Activated CD4-positive, alpha-beta T cell treated with anti-CD3 and anti-CD28 coated beads, Interleukin-2, amount 50 U/mL, for 4 hours (primary cell): Measurements from ENCODE around the gene CLSTN1.
A peak's percentile ranks its signal among the peaks of the same experiment; 100 is the strongest.
"Not testable (repeated sequence)": the region's sequence is repeated elsewhere in the genome, so short reads cannot be mapped to it uniquely, and the experiment has no call there.

Experiments
- DNase-seq, 2 experiments: peaks; one replicate each; pipeline ENCODE4 v3.0.0-alpha.2; 2020

CLSTN1 gene

GRCh38 chr1:9794081-9794480 lies 29.7 kb downstream of the CLSTN1 start:
- DNase-seq: no peak

GRCh38 chr1:9793291-9793690 lies 30.5 kb downstream of the CLSTN1 start:
- no peak for DNase-seq

GRCh38 chr1:9792156-9793042 lies 31.4 kb downstream of the CLSTN1 start:
- no peak for DNase-seq

- not testable (repeated sequence) for DNase-seq
Observed at GRCh38 chr1:9789700-9790099, 34.1 kb downstream of the CLSTN1 start.

GRCh38 chr1:9787702-9788101 lies 36.1 kb downstream of the CLSTN1 start:
- peak; percentile 30 to 32 for DNase-seq

- DNase-seq: no peak
Observed at GRCh38 chr1:9785406-9785805, 38.4 kb downstream of the CLSTN1 start.

GRCh38 chr1:9784508-9785133 lies 39.1 kb downstream of the CLSTN1 start:
- peak; percentile 62 to 68 for DNase-seq

- no peak for DNase-seq
Observed at GRCh38 chr1:9782897-9783296, 40.9 kb downstream of the CLSTN1 start.

- no peak for DNase-seq
Observed at GRCh38 chr1:9782116-9782751, 41.5 kb downstream of the CLSTN1 start.

- no peak for DNase-seq
Observed at GRCh38 chr1:9780554-9781110, 43.1 kb downstream of the CLSTN1 start.

- DNase-seq: no peak
Observed at GRCh38 chr1:9778905-9779304, 44.9 kb downstream of the CLSTN1 start.

GRCh38 chr1:9776685-9777084 lies 47.1 kb downstream of the CLSTN1 start:
- no peak for DNase-seq

- no peak for DNase-seq
Observed at GRCh38 chr1:9774712-9775679, 48.8 kb downstream of the CLSTN1 start.

- DNase-seq: no peak
Observed at GRCh38 chr1:9770298-9770697, 53.5 kb downstream of the CLSTN1 start.

- no peak for DNase-seq
Observed at GRCh38 chr1:9768983-9769382, 54.8 kb downstream of the CLSTN1 start.

- no peak for DNase-seq
Observed at GRCh38 chr1:9767964-9768668, 55.6 kb downstream of the CLSTN1 start.

- no peak for DNase-seq
Observed at GRCh38 chr1:9766759-9767442, 56.9 kb downstream of the CLSTN1 start.

GRCh38 chr1:9764550-9764949 lies 59.2 kb downstream of the CLSTN1 start:
- no peak for DNase-seq

GRCh38 chr1:9763914-9764313 lies 59.9 kb downstream of the CLSTN1 start:
- DNase-seq: no peak

- DNase-seq: not testable (repeated sequence)
Observed at GRCh38 chr1:9762446-9762845, 61.3 kb downstream of the CLSTN1 start.

- DNase-seq: no peak
Observed at GRCh38 chr1:9761855-9762254, 61.9 kb downstream of the CLSTN1 start.
